Measurements from ENCODE around the gene EPB41L5. TPM values are rescaled to one million over a fixed set of nuclear protein-coding genes. Genes with fewer than 3 reads are reported as not detected.

The EPB41L5 gene
- total and polyA plus RNA-seq, 2 donors (not counting 3 experiments of a cell fraction or from before 2014, with no cell fraction given), result 8.4 to 13.6 TPM

DNA sequence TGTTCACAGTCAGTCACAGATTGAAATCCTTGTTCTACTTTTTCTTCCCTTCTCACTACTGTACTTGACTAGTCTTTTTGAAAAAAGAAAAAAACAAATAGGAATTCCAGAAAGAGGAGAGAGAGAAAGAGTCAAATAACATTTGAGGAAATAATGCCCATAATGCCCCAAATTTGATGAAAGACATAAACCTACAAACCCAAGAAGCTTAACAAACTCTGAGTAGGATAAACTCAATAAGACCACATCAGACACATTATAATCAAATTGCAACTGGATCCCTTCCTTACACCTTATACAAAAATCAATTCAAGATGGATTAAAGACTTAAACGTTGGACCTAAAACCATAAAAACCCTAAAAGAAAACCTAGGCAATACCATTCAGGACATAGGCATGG, 179.4 kb downstream of the EPB41L5 start:
- intact Hi-C loops (cut with micrococcal nuclease) (no loop called here), dilution Hi-C loops (cut with MboI; ENCODE audit: extremely low pct_ligation_motif_present, low sequenced_read_pairs) (no loop called here)
- no peak overlapping the region for H3K4me2 ChIP-seq (ENCODE audit: insufficient read depth, low read length)
- no peak overlapping the region for H3K9ac ChIP-seq (replicated peaks; ENCODE audit: extremely low read depth, insufficient read depth, low read length)
- peaks cover 7 to 12% of the 10 kb centered on the region in 2 experiments for H3K27me3 ChIP-seq (ENCODE audit: control insufficient read depth in 2 of 2, insufficient read depth in 2 of 2, low read length in 2 of 2)
- POLR2A ChIA-PET, result no interaction called here
- no peaks in the 10 kb centered on the region for H4K20me1 ChIP-seq (replicated peaks; ENCODE audit: control insufficient read depth, extremely low read depth, insufficient read depth, low read length)
- CTCF ChIA-PET, result interaction anchor here (1.5 to 2.8 kb wide), 2 partner anchors 17 to 121 kb away, joined by 3 to 6 read pairs; no protein-coding TSS in a partner anchor
- no peak overlapping the region for H2AFZ ChIP-seq (ENCODE audit: low read depth, low read length)
- no peak overlapping the region for H3K4me3 ChIP-seq (replicated peaks in 1 of 3; ENCODE audit: insufficient read depth in 1 of 3, low read depth in 1 of 3, low read length in 3 of 3)
- DNase-seq (ENCODE audit: low read depth, low spot score), result no peak
- no peak overlapping the region for H3K27ac ChIP-seq (ENCODE audit: insufficient read depth, low read depth, low read length)
- no peaks in the 10 kb centered on the region for H3K4me1 ChIP-seq (ENCODE audit: control insufficient read depth, extremely low read depth, insufficient read depth, low read length)
- TF ChIP-seq, protein P1, sequence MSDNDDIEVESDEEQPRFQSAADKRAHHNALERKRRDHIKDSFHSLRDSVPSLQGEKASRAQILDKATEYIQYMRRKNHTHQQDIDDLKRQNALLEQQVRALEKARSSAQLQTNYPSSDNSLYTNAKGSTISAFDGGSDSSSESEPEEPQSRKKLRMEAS (IDR thresholded peaks at IDR 0.05; ENCODE audit: insufficient read depth, insufficient read length), result no peak
- BruUV-seq (replicated peaks), result no TSS peak
- no peaks in the 10 kb centered on the region for H3K9me3 ChIP-seq (replicated peaks; ENCODE audit: control insufficient read depth, insufficient read depth, low read length)
- H3K9me1 ChIP-seq (replicated peaks; ENCODE audit: control insufficient read depth, extremely low read depth, insufficient read depth, low read length), result no peaks in the 10 kb centered on the region
- FAIRE-seq, result peak; percentile 24
- H3K79me2 ChIP-seq (ENCODE audit: control insufficient read depth, insufficient read depth, low read length), result no peaks in the 10 kb centered on the region
- no peaks in the 10 kb centered on the region for H3K36me3 ChIP-seq (ENCODE audit: control insufficient read depth in 2 of 2, extremely low read depth in 1 of 2, insufficient read depth in 2 of 2, low read length in 2 of 2)

DNA sequence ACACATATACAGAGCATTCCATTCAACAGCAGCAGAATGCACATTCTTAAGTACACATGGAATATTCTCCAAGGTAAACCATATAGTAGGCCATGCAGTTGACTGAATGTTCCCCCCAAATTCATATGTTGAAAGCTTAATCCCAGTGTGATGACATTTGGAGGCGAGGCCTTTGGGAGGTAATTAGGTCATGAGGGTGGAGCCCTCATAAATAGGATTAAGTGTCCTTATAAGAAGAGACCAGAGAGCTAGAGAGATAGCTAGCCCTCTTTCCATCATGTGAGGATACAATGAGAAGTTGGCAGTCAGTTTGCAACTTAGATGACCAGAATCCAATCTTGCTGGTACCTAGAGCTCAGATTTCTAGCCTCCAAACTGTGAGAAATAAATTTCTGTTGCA, 182.7 kb downstream of the EPB41L5 start:
- Histone ChIP-seq H3K27ac (ENCODE audit: insufficient read depth, low read depth, low read length) (no peak overlapping the region), H3K79me2 (ENCODE audit: control insufficient read depth, insufficient read depth, low read length) (no peaks in the 10 kb centered on the region), H3K4me1 (ENCODE audit: control insufficient read depth, extremely low read depth, insufficient read depth, low read length) (no peaks in the 10 kb centered on the region), H3K9me3 (replicated peaks; ENCODE audit: control insufficient read depth, insufficient read depth, low read length) (no peaks in the 10 kb centered on the region), H4K20me1 (replicated peaks; ENCODE audit: control insufficient read depth, extremely low read depth, insufficient read depth, low read length) (no peaks in the 10 kb centered on the region), H2AFZ (ENCODE audit: low read depth, low read length) (no peak overlapping the region), H3K36me3 (ENCODE audit: control insufficient read depth in 2 of 2, extremely low read depth in 1 of 2, insufficient read depth in 2 of 2, low read length in 2 of 2) (no peaks in the 10 kb centered on the region), H3K4me3 (replicated peaks in 1 of 3; ENCODE audit: insufficient read depth in 1 of 3, low read depth in 1 of 3, low read length in 3 of 3) (no peak overlapping the region), H3K9ac (replicated peaks; ENCODE audit: extremely low read depth, insufficient read depth, low read length) (no peak overlapping the region), H3K27me3 (ENCODE audit: control insufficient read depth in 2 of 2, insufficient read depth in 2 of 2, low read length in 2 of 2) (peaks cover 5 to 12% of the 10 kb centered on the region in 2 experiments), H3K9me1 (replicated peaks; ENCODE audit: control insufficient read depth, extremely low read depth, insufficient read depth, low read length) (no peaks in the 10 kb centered on the region), H3K4me2 (ENCODE audit: insufficient read depth, low read length) (no peak overlapping the region)
- ChIA-PET POLR2A (no interaction called here), CTCF (interaction anchor here (0.8 to 2.8 kb wide), 4 partner anchors 12 to 117 kb away, joined by 3 to 14 read pairs (median 10); no protein-coding TSS in a partner anchor)
- FAIRE-seq (no peak), DNase-seq (ENCODE audit: low read depth, low spot score) (no peak)
- intact Hi-C loops (cut with micrococcal nuclease) (no loop called here), dilution Hi-C loops (cut with MboI; ENCODE audit: extremely low pct_ligation_motif_present, low sequenced_read_pairs) (no loop called here)
- no TSS peak for BruUV-seq (replicated peaks)
- TF ChIP-seq, protein P1 (IDR thresholded peaks at IDR 0.05; ENCODE audit: insufficient read depth, insufficient read length), result no peak
- TF ChIP-seq POLR2A (IDR thresholded peaks at IDR 0.05; ENCODE audit: low read depth, low read length), result no peak
- no peak for TF ChIP-seq JUN (IDR thresholded peaks at IDR 0.05; ENCODE audit: borderline replicate concordance, insufficient read depth, insufficient read length, low read depth)
- no peak for TF ChIP-seq POLR2AphosphoS5 (IDR thresholded peaks at IDR 0.05; ENCODE audit: insufficient read depth, low read depth, low read length)
- TF ChIP-seq EZH2 (IDR thresholded peaks at IDR 0.05; ENCODE audit: borderline replicate concordance, low read depth, low read length, severe bottlenecking), result no peak
- TF ChIP-seq MYC (IDR thresholded peaks at IDR 0.05; ENCODE audit: low read depth, low read length), result no peak
- TF ChIP-seq, protein P2, sequence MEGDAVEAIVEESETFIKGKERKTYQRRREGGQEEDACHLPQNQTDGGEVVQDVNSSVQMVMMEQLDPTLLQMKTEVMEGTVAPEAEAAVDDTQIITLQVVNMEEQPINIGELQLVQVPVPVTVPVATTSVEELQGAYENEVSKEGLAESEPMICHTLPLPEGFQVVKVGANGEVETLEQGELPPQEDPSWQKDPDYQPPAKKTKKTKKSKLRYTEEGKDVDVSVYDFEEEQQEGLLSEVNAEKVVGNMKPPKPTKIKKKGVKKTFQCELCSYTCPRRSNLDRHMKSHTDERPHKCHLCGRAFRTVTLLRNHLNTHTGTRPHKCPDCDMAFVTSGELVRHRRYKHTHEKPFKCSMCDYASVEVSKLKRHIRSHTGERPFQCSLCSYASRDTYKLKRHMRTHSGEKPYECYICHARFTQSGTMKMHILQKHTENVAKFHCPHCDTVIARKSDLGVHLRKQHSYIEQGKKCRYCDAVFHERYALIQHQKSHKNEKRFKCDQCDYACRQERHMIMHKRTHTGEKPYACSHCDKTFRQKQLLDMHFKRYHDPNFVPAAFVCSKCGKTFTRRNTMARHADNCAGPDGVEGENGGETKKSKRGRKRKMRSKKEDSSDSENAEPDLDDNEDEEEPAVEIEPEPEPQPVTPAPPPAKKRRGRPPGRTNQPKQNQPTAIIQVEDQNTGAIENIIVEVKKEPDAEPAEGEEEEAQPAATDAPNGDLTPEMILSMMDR (IDR thresholded peaks at IDR 0.05; ENCODE audit: extremely low read depth in 1 of 2, insufficient read depth in 1 of 2, low read depth in 1 of 2, low read length in 2 of 2), result no peak
- no peak for TF ChIP-seq FOS (IDR thresholded peaks at IDR 0.05; ENCODE audit: borderline replicate concordance, insufficient read depth, low read length)
- TF ChIP-seq GATA2 (IDR thresholded peaks at IDR 0.05; ENCODE audit: insufficient read depth, insufficient read length, low read depth, low read length), result no peak
